Mesenchymal stem cell (in vitro differentiated cells and primary cell): ENCODE data around the gene MRM2.

Source experiments
- DNase-seq: peaks from one replicate; pipeline ENCODE4 v3.0.0-alpha.2; 2013
- H2AFZ ChIP-seq: one replicate; pipeline ENCODE4 v1.6.1; 2013; ENCODE audit warnings: low read depth, mild to moderate bottlenecking, control low read depth, inconsistent platforms, low read length, moderate library complexity
- H2AK5ac ChIP-seq: 2 replicates; pipeline ENCODE4 v1.6.1; 2013; ENCODE audit warnings: low read length, moderate library complexity, mild to moderate bottlenecking, inconsistent platforms; ENCODE audit not compliant: severe bottlenecking
- H2BK120ac ChIP-seq: one replicate; pipeline ENCODE4 v1.6.1; 2013; ENCODE audit warnings: low read depth, mild to moderate bottlenecking, inconsistent platforms, low read length, moderate library complexity
- H2BK12ac ChIP-seq, 2 experiments: one replicate each; pipeline ENCODE4 v1.6.1; 2013; ENCODE audit warnings: inconsistent platforms in 2 of 2, low read length in 2 of 2, mild to moderate bottlenecking in 2 of 2, moderate library complexity in 2 of 2, control low read depth in 1 of 2
- H2BK15ac ChIP-seq: one replicate; pipeline ENCODE4 v1.6.1; 2013; ENCODE audit warnings: mild to moderate bottlenecking, low read depth, inconsistent platforms; ENCODE audit not compliant: poor library complexity, severe bottlenecking
- H2BK5ac ChIP-seq: 2 replicates; pipeline ENCODE4 v1.6.1; 2013; ENCODE audit warnings: low read depth, mild to moderate bottlenecking, low read length, control low read depth, inconsistent platforms; ENCODE audit not compliant: poor library complexity, severe bottlenecking
- H3K14ac ChIP-seq, 2 experiments: one replicate each; pipeline ENCODE4 v1.6.1; 2013; ENCODE audit warnings: inconsistent platforms in 2 of 2, low read length in 2 of 2, control low read depth in 1 of 2, mild to moderate bottlenecking in 1 of 2, moderate library complexity in 1 of 2
- H3K18ac ChIP-seq, 2 experiments: one replicate each; pipeline ENCODE4 v1.6.1; 2013; ENCODE audit warnings: inconsistent platforms in 2 of 2, low read length in 2 of 2, control low read depth in 1 of 2, low read depth in 1 of 2, mild to moderate bottlenecking in 1 of 2
- H3K23ac ChIP-seq, 2 experiments: one replicate each; pipeline ENCODE4 v1.6.1; 2013; ENCODE audit warnings: inconsistent platforms in 2 of 2, low read length in 2 of 2, mild to moderate bottlenecking in 2 of 2, moderate library complexity in 2 of 2, control low read depth in 1 of 2
- H3K27ac ChIP-seq: 2 replicates; pipeline ENCODE4 v1.5.1; 2013; ENCODE audit warnings: mild to moderate bottlenecking, moderate library complexity, low read length, control low read depth, inconsistent platforms; ENCODE audit not compliant: poor library complexity, severe bottlenecking
- H3K27me3 ChIP-seq, 2 experiments: 2 replicates each; pipeline versions ENCODE4 v1.6.1 to v1.7.0; 2013; ENCODE audit warnings: low read length in 2 of 2, mild to moderate bottlenecking in 2 of 2, moderate library complexity in 2 of 2, control low read depth in 1 of 2, inconsistent platforms in 1 of 2; ENCODE audit not compliant: control insufficient read depth in 1 of 2, insufficient read depth in 1 of 2
- H3K36me3 ChIP-seq, 2 experiments: 2 replicates each; pipeline versions ENCODE4 v1.6.1 to v1.7.0; 2013; ENCODE audit warnings: low read length in 2 of 2, control low read depth in 1 of 2, inconsistent platforms in 1 of 2, low read depth in 1 of 2, mild to moderate bottlenecking in 1 of 2; ENCODE audit not compliant: insufficient read depth in 2 of 2, control insufficient read depth in 1 of 2
- H3K4ac ChIP-seq, 2 experiments: one replicate each; pipeline ENCODE4 v1.6.1; 2013; ENCODE audit warnings: inconsistent platforms in 2 of 2, low read length in 2 of 2, mild to moderate bottlenecking in 2 of 2, moderate library complexity in 2 of 2, control low read depth in 1 of 2, low read depth in 1 of 2
- H3K4me1 ChIP-seq: 2 replicates; pipeline ENCODE4 v1.6.1; 2013; ENCODE audit warnings: low read depth, low read length, control low read depth; ENCODE audit not compliant: control insufficient read depth, insufficient read depth
- H3K4me2 ChIP-seq: 2 replicates; pipeline ENCODE4 v1.6.1; 2013; ENCODE audit warnings: low read length, mild to moderate bottlenecking, inconsistent platforms; ENCODE audit not compliant: poor library complexity, severe bottlenecking
- H3K4me3 ChIP-seq, 2 experiments: 2 replicates each; pipeline versions ENCODE4 v1.5.1 to v1.7.0; 2013; ENCODE audit warnings: low read length in 2 of 2, mild to moderate bottlenecking in 2 of 2, control low read depth in 1 of 2, low read depth in 1 of 2; ENCODE audit not compliant: insufficient read depth in 1 of 2
- H3K79me1 ChIP-seq: replicated peaks from 2 replicates; pipeline ENCODE4 v1.6.1; 2013; ENCODE audit warnings: mild to moderate bottlenecking, control low read depth, low read length, inconsistent platforms; ENCODE audit not compliant: poor library complexity, severe bottlenecking
- H3K9ac ChIP-seq: 2 replicates; pipeline ENCODE4 v1.7.0; 2013; ENCODE audit warnings: mild to moderate bottlenecking, low read length, moderate library complexity
- H3K9me3 ChIP-seq: 2 replicates; pipeline ENCODE4 v1.7.0; 2013; ENCODE audit warnings: mild to moderate bottlenecking, low read length; ENCODE audit not compliant: control insufficient read depth
- H4K8ac ChIP-seq: one replicate; pipeline ENCODE4 v1.6.1; 2013; ENCODE audit warnings: inconsistent platforms, mild to moderate bottlenecking, low read length, moderate library complexity
- H4K91ac ChIP-seq: one replicate; pipeline ENCODE4 v1.6.1; 2013; ENCODE audit warnings: mild to moderate bottlenecking, low read length, inconsistent platforms
- WGBS: methylation state at CpG from one replicate; pipeline ENCODE4 v1.1.7; 2013; ENCODE audit warnings: mixed read lengths; 5-methylcytosine and 5-hydroxymethylcytosine counted together

MRM2 gene

DNA sequence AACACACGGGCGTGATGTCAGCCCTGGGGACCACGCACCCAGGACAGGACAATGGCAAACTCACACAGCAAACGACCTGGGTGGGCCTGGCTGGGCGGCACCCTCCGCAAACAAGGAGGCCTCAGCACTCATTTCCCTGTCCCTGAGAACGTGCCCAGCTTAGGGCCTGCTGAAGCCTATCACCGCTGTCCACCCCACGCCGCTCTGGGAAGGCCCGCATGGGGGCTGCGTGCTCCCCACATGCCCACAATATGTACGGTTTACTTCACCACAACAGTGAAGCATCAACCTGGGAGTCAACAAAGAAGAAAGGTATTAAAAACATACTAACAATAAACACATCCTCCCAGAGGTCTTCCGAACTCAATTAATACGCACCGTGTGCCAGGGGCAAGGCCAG, 21.5 kb downstream of the MRM2 start:
- H3K27me3 ChIP-seq, result no peaks in the 10 kb centered on the region
- no peak overlapping the region for H3K14ac ChIP-seq
- peaks cover 54% of the 10 kb centered on the region for H3K79me1 ChIP-seq
- H3K4me3 ChIP-seq, result no peak overlapping the region
- H3K4me2 ChIP-seq, result no peak overlapping the region
- H2BK120ac ChIP-seq, result no peak overlapping the region
- H3K4me1 ChIP-seq, result peaks cover 3% of the 10 kb centered on the region
- no peak overlapping the region for H3K9ac ChIP-seq
- H2BK5ac ChIP-seq, result no peak overlapping the region
- no peaks in the 10 kb centered on the region for H3K9me3 ChIP-seq
- H4K91ac ChIP-seq, result no peak overlapping the region
- no peak overlapping the region for H3K18ac ChIP-seq
- 95% methylated on average over 16 of the region's 16 CpGs for WGBS
- no peak overlapping the region for H4K8ac ChIP-seq
- DNase-seq, result no peak
- H3K27ac ChIP-seq, result no peak overlapping the region
- no peak overlapping the region for H3K23ac ChIP-seq
- H2AFZ ChIP-seq, result no peak overlapping the region
- H2AK5ac ChIP-seq, result no peak overlapping the region
- no peak overlapping the region for H2BK15ac ChIP-seq
- peaks cover 64 to 94% of the 10 kb centered on the region in 2 experiments for H3K36me3 ChIP-seq
- H3K4ac ChIP-seq, result no peak overlapping the region
- H2BK12ac ChIP-seq, result no peak overlapping the region

DNA sequence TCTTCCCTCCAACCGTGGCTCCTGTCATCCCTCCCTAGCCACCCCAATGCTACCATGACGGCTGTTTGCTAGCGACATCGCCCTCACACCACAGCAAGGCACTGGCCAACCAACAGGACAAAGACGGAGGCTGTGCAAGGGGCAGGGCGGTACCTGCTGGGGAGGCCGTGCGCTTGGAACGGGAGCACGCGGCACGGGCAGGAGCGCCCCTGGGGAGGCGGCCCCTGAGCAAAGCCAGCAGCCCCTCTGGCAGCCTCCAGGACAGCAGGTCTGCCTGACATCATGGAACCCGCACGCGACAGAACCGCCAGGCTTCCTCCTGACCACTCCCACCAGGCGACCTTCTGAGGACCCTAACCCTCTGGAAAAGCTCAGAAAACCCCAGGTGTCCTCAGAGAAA, 22.0 kb downstream of the MRM2 start:
- H3K9ac ChIP-seq, result no peak overlapping the region
- no peak overlapping the region for H3K4me3 ChIP-seq
- peaks cover 62 to 92% of the 10 kb centered on the region in 2 experiments for H3K36me3 ChIP-seq
- H3K4me2 ChIP-seq, result no peak overlapping the region
- DNase-seq, result no peak
- no peak overlapping the region for H2BK120ac ChIP-seq
- no peak overlapping the region for H2AFZ ChIP-seq
- no peak overlapping the region for H2BK12ac ChIP-seq
- no peaks in the 10 kb centered on the region for H3K27me3 ChIP-seq
- H3K23ac ChIP-seq, result no peak overlapping the region
- no peak overlapping the region for H2AK5ac ChIP-seq
- H3K9me3 ChIP-seq, result no peaks in the 10 kb centered on the region
- no peak overlapping the region for H4K91ac ChIP-seq
- no peak overlapping the region for H3K18ac ChIP-seq
- no peak overlapping the region for H2BK15ac ChIP-seq
- H3K27ac ChIP-seq, result no peak overlapping the region
- H4K8ac ChIP-seq, result no peak overlapping the region
- 94% methylated on average over 19 of the region's 19 CpGs for WGBS
- H3K79me1 ChIP-seq, result peaks cover 51% of the 10 kb centered on the region
- no peak overlapping the region for H3K14ac ChIP-seq
- H3K4ac ChIP-seq, result no peak overlapping the region
- H3K4me1 ChIP-seq, result peaks cover 2% of the 10 kb centered on the region
- no peak overlapping the region for H2BK5ac ChIP-seq

DNA sequence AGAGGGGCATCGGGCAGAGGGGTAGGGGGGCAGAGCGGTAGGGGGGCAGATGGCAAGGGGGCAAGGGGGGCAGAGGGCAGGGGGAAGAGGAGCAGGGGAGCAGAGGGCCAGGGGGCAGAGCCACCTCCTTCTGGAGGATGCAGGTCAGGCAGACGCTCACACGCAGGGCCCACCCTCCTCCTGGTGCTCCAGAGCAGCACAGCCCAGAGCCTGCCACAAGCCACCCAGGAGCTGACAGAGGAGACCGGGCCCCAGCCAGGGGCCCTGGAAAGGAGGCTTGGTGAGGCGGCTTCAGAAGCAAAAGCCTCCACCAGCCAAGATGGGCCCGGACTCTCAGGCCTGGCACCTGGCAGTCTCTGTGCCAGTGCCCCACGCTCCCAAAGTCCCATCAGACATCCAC, 22.4 kb downstream of the MRM2 start:
- H3K36me3 ChIP-seq, result peaks cover 59 to 90% of the 10 kb centered on the region in 2 experiments
- H2AK5ac ChIP-seq, result no peak overlapping the region
- peaks cover 2% of the 10 kb centered on the region for H3K4me1 ChIP-seq
- H3K9me3 ChIP-seq, result no peaks in the 10 kb centered on the region
- no peak overlapping the region for H2BK12ac ChIP-seq
- no peak overlapping the region for H3K4me2 ChIP-seq
- no peak overlapping the region for H3K14ac ChIP-seq
- H3K4me3 ChIP-seq, result no peak overlapping the region
- no peak overlapping the region for H2BK120ac ChIP-seq
- WGBS, result 95% methylated on average over 8 of the region's 8 CpGs
- H4K91ac ChIP-seq, result no peak overlapping the region
- no peak overlapping the region for H4K8ac ChIP-seq
- no peak overlapping the region for H3K27ac ChIP-seq
- H3K4ac ChIP-seq, result no peak overlapping the region
- H2AFZ ChIP-seq, result no peak overlapping the region
- no peak overlapping the region for H2BK15ac ChIP-seq
- H3K9ac ChIP-seq, result no peak overlapping the region
- no peak overlapping the region for H3K23ac ChIP-seq
- H3K18ac ChIP-seq, result no peak overlapping the region
- DNase-seq, result no peak
- no peaks in the 10 kb centered on the region for H3K27me3 ChIP-seq
- peaks cover 48% of the 10 kb centered on the region for H3K79me1 ChIP-seq
- H2BK5ac ChIP-seq, result no peak overlapping the region

DNA sequence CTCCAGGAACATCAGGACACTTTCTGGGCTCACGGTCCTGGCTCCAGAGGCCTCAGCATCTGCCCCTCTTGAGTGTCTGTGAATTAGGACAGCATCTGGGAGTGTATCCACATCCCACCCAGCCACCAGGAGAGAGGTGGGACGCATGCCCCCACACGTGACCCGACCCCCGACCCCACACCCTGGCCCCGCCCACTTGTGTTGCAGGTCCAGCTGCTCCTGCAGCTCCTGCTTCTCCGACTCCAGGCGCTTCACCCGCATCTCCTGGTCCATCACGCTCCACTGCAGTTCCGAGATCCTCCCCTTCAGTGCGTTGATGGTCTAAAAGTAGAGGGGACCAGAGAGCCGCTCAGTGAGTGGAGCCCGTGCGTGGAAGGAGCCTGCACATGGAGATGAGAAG, 22.9 kb downstream of the MRM2 start:
- Histone ChIP-seq H3K4me2 (no peak overlapping the region), H3K18ac (no peak overlapping the region), H3K9ac (no peak overlapping the region), H3K14ac (no peak overlapping the region), H3K27ac (no peak overlapping the region), H3K36me3 (peaks cover 60 to 89% of the 10 kb centered on the region in 2 experiments), H3K27me3 (no peaks in the 10 kb centered on the region), H3K4me3 (no peak overlapping the region), H4K91ac (no peak overlapping the region), H2BK12ac (no peak overlapping the region), H4K8ac (no peak overlapping the region), H2BK5ac (no peak overlapping the region), H3K4ac (no peak overlapping the region), H3K9me3 (no peaks in the 10 kb centered on the region), H2BK15ac (no peak overlapping the region), H2BK120ac (no peak overlapping the region), H2AFZ (no peak overlapping the region), H2AK5ac (no peak overlapping the region), H3K23ac (no peak overlapping the region), H3K4me1 (peaks cover 2% of the 10 kb centered on the region), H3K79me1 (peaks cover 43% of the 10 kb centered on the region)
- DNase-seq, result no peak
- WGBS, result 95% methylated on average over 15 of the region's 15 CpGs
